GM12872 (cell line): Measurements from ENCODE around the gene CD164.

ENCODE experiments used
- TF ChIP-seq, protein P1 (sequence below): IDR thresholded peaks from 3 replicates; pipeline ENCODE4 v1.5.1; 2011; ENCODE audit warnings: low read depth, mild to moderate bottlenecking, low read length, moderate library complexity; ENCODE audit not compliant: insufficient read depth

The CD164 gene

DNA sequence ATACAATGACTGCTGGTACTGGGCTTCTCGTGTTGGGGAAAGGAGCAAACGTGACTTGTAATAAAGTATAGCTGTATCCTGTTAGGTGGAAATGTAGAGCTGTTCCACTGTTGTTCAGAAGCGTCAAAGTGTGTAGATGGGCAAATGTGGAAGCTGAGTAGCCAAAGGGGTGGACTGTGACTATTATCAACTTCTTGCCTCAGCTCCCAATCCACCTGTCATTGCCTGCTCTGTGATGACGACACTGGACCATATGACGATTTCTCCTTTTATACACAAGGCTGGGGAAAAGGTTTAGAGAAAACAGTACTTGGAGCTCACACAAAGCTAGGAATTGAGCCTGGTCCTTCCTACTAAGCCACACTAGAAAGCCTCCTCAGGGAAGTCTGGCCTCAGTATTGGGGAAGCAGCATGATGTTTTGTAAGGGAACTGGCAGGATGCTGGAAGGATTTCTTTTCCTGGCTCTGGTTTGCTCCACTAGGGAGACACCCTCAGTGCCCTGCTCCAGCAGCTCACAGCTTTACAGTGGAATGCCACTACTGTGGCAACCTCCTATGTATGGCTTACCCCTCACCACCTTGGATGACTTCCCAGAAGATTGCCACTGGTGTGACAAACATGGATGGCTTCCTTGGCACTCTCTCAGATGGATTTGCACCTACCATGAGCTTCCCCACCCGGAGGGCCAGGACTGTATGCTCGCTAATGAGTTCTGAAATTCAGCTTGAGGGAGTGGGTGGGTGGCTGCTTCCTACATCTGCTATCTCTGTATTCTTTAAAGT, 20.0 kb downstream of the CD164 start:
- TF ChIP-seq, protein P1, sequence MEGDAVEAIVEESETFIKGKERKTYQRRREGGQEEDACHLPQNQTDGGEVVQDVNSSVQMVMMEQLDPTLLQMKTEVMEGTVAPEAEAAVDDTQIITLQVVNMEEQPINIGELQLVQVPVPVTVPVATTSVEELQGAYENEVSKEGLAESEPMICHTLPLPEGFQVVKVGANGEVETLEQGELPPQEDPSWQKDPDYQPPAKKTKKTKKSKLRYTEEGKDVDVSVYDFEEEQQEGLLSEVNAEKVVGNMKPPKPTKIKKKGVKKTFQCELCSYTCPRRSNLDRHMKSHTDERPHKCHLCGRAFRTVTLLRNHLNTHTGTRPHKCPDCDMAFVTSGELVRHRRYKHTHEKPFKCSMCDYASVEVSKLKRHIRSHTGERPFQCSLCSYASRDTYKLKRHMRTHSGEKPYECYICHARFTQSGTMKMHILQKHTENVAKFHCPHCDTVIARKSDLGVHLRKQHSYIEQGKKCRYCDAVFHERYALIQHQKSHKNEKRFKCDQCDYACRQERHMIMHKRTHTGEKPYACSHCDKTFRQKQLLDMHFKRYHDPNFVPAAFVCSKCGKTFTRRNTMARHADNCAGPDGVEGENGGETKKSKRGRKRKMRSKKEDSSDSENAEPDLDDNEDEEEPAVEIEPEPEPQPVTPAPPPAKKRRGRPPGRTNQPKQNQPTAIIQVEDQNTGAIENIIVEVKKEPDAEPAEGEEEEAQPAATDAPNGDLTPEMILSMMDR: no peak

GRCh38 chr6:109360791-109361190, 21.5 kb downstream of the CD164 start:
- TF ChIP-seq, protein P1: no peak

DNA sequence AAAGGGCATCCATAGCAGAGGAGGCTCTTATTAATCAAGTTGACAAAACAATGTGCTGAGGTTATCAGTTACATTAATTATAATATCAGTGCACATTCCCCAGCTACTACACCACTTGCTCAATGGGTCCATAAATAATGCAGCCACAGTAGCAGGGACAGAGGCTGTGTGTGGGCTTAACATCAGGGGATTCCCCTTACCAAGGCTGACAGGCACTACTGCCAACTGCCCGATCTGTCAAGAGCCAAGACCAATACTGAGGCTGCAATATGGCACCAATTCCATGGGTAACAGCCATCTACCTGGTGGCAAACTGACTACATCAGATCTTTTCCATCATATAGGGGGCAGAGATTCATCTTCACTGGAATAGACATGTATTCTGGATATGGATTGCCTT, 22.0 kb downstream of the CD164 start:
- TF ChIP-seq, protein P1: no peak

DNA sequence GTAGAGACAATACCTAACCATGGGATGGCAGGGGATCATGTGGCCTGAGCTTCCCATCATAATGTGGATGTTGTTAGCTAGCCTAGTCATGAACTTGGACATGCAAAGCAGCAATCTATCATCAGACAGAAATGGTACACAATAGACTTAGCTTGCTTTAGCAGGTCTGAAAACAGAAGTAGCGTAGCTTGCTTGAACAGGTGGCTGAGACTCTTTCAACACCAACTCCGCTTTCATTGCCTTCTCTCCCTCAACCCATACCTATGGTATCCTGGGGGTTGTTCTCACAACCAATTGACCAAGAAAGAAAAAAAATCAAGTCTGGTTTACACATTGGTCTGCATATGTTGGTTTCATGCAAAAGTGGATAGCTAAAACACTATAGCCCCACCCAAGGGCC, 23.0 kb downstream of the CD164 start:
- TF ChIP-seq, protein P1: no peak

DNA sequence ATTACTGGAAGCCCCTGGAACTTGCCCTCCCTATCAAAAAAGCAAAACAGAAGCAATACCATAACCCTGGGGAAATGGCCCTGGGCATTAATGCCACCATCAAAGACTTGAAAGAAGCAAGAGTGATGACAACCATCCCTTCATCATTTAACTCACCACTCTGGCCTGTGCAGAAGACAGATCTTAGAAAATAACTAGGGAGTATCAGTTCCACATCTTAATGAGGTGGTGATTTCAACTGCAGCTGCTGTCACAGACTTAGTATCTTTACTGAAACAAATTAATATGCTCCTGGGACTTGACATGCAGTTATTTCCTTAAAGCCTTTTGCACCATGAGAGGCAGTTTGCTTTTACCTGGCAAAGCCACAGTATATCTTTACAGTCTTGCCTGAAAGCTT, 24.1 kb downstream of the CD164 start:
- TF ChIP-seq, protein P1: no peak

DNA sequence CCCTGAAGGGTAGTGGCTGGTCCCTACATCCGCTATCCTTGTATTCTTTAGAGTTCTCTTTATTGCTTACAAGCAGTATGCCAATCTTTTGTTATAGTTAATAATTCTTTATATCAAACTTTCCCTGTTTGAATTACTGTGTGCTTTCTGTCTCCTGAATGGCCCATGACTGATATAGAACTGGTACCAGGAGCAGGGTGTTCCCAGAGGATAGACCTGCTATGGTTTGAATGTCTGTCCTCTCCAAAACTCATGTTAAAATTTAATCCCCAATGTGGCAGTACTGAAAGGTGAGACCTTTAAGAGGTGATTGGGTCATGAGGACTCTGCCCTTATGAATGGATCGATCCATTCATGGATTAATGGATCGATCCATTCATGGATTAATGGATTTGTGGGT, 26.0 kb downstream of the CD164 start:
- TF ChIP-seq, protein P1: no peak

DNA sequence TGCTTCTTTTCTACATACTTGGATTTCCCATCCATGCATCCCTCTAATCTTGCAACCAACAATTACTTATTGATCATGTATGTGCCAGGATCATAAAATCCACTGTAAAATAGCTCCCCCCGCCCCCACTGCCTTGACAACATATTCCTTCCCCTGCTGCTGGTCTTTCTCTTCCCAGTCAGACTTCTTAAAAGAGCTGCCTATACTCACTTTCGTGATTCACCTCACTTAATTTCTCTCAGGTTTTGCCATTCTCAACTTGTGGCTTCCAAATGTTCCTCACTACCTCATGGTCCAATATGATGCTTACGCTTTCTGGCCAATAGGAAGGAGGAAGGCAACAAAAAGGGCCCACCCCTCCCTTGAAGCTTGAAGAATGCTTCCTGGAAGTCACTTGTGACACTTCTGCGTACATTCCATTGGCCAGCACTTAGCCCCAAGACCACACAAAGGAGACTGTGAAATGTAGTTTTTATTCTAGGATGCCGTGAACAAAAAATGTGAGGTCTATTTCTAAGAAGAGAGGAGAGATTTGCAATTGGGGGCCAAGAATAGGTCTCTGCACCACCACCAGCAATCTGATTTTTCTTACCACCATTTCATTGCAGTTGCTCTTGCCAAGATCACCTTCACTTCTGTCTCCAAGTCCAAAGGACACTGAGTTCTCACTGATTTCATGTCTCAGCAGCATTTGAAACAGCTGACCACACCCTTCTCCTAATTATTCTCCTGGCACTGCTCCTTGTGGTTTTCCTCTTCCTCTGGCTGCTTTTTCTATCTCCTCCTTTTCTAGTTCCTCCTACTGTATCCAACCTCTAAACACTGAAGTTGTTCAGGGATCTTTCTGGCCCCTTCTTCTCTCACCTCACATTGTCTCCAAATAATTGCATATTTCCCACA, 30.8 kb downstream of the CD164 start:
- TF ChIP-seq, protein P1: no peak
